ENCODE results near the gene DHX40.

DNA sequence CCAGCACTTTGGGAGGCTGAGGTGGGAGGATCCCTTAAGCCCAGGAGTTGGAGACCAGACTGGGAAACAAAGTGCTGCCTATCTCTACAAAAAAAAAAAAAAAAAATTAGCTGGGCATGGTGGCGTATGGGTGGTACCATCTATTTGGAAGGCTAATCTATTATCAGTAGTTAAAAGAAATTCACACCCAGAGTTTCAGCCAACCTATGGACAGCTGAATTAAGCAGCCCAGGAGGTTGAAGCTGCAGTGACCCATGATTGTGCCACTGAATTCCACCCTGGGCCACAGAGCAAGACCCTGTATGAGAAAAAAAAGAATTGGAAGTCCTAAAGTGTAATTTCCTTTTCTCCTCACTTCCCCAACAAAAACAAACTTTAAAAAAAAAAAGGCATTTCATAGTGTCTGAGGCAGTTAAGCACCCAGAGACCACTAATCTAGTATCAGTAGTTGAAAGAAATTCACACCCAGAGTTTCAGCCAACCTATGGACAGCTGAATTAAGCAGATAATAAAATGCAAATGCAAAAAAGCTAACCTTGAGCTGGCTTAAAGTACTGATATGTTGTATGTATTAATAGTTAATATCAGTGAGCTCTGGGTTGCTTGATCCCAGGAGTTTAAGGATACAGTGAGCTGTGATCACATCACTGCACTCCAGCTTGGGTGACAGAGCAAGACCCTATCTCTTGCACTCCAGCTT is 72.4 kb downstream of the DHX40 start:
- TF ChIP-seq POLR2A (IDR thresholded peaks at IDR 0.05; ENCODE audit: low read depth, low read length) (no peak), TAF1 (IDR thresholded peaks at IDR 0.05; ENCODE audit: borderline replicate concordance, low read depth, low read length) (no peak), POLR2AphosphoS5 (IDR thresholded peaks at IDR 0.05; ENCODE audit: low read depth, low read length) (no peak)

All from GM12892 (cell line).